Renal cortical epithelial cell (primary cell): ENCODE measurements around the gene PLXNA3. TPM values are rescaled to one million over a fixed set of nuclear protein-coding genes. Genes with fewer than 3 reads are reported as not detected.
"Not testable (repeated sequence)": the region's sequence is repeated elsewhere in the genome, so short reads cannot be mapped to it uniquely, and the experiment has no call there.

ENCODE experiments used
- DNase-seq: peaks from one replicate; pipeline ENCODE4 v3.0.0-alpha.2; 2011; ENCODE audit warnings: low read depth
- total RNA-seq: library from RNA; depleted of rRNA; stranded (reverse); fragments of >200 nt; gene quantifications from 2 replicates; pipeline ENCODE4 v1.2.3, GENCODE V29; 2014

Gene PLXNA3
- total RNA-seq, 1 donor from 2014 or later = 33.7 TPM

GRCh38 chrX:154501423-154501822, 43.3 kb downstream of the PLXNA3 start:
- not testable (repeated sequence) for DNase-seq

GRCh38 chrX:154502098-154502497, 44.0 kb downstream of the PLXNA3 start:
- no peak for DNase-seq

DNA sequence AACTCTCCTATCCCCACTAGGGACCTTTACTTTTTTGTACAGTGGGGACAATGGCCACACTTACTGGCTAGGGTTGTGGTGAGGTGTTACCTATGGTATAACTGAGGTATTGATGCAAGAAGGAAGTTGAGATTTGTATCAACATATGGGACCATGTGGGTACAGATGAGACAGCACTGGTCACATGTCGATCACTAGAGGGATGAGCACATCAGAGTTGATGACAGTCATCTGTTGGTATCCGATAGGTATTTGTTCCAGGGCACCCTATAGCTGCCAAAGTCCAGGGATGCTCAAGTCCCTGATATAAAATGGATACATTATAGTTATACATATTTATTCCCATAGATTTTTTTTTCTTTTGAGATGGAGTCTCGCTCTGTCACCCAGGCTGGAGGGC, 44.9 kb downstream of the PLXNA3 start:
- DNase-seq = no peak

DNA sequence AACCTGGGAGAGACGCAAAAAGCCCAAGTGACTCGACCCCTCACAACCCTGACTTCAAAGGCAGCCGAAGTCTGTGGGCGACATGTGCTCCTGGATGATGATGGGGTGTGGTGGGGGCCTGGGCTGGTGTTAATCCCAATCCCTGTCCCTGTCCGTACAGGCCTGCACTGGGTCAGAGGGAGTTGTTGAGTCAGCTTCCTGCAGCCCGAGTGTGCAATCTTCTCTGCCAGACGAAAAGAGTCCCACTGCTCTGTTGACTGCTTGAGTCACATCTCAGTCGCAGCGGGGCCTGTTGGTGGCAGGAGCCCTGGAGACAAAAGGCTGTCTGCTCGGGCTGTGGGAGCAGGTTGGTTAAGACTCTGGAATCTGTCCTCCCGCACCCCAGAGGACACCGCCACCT, 47.7 kb downstream of the PLXNA3 start:
- no peak for DNase-seq

GRCh38 chrX:154506483-154507332, 48.6 kb downstream of the PLXNA3 start:
- no peak for DNase-seq

DNA sequence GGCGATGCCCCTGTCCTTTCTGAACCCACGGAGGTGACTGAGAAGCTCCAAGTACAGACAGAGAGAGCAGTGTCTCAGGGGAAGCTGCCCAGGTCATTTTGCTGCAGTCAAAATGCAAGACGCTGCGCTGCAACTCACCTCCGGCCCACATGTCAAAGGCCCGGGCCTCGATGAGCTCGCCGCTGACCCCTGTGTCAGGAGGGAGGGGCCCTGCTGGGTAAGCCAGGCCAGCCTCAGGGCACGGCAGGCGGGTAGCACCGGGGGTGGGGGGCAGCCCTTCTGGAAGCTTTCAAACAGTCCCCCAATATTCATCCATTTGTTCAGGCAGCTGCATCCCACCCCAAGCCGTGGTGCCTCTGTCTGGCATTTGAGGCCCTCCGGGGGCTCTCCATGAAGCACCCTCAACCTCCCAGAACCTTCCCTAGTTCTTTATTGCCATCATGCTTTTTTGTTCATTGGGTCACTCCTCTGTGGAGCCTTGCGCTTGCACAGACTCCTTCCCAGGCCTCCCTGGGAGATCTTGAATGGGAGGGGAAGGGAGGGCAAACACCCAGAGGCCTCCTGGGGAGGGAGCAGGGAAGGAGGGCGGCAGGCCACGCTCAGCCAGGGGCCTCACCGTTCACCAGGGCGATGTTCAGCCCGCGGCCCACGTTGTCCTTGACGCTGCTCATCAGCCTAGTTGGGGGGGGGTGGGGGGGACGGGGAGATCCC, 49.7 kb downstream of the PLXNA3 start:
- no peak for DNase-seq

DNA sequence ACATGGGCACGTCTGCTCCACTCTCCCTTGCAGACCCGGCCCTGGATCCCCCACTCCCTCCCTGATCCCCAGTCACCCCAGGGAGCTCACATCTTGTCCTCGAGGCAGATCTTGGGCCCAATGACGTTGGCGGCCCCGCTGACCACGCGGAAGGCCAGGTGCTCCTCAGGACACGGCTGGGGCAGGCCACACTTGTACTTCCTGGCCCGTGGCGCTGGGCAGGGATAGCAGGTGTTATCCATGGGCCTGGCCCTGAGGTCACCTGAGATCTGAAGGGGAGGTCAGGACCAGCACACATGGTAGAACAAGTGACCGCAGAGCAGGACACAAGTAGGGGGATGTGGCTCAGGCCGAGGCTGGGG, 50.3 kb downstream of the PLXNA3 start:
- DNase-seq = no peak

DNA sequence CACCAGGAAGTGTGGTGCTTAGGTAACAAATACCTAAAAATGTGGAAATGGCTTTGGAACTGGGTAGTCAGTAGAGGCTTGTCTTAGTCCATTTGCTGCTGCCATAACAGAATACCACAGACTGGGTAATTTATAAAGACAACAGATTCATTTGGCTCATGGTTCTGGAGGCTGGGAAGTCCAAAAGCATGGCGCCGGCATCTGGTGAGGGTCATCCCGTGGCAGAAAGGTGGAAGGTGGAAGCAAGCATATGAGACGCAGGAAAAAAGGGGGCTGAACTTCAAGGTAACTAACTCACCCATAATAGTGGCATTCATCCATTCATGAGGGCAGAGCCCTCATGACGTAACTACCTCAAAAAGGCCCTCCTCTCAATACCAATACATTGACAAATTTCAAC, 51.4 kb downstream of the PLXNA3 start:
- no peak for DNase-seq

DNA sequence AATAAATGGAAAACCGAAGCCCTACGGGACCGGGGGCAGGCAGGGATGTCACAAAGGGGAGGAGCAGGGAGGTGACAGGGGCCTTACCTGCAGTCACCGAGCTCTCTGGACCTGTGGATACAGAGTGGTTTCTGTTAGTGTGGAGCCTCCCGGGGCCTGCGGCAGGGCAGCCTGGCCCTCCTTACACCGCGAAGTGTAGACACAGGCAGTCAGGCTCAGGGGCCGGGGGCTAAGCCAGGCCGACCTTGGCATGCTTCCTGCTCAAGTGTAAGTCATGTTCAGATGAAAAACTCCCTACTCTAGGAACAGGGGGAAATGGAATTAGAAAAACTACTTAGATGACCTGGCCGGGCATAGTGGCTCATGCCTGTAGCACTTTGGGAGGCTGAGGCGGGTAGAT, 53.7 kb downstream of the PLXNA3 start:
- DNase-seq = no peak

DNA sequence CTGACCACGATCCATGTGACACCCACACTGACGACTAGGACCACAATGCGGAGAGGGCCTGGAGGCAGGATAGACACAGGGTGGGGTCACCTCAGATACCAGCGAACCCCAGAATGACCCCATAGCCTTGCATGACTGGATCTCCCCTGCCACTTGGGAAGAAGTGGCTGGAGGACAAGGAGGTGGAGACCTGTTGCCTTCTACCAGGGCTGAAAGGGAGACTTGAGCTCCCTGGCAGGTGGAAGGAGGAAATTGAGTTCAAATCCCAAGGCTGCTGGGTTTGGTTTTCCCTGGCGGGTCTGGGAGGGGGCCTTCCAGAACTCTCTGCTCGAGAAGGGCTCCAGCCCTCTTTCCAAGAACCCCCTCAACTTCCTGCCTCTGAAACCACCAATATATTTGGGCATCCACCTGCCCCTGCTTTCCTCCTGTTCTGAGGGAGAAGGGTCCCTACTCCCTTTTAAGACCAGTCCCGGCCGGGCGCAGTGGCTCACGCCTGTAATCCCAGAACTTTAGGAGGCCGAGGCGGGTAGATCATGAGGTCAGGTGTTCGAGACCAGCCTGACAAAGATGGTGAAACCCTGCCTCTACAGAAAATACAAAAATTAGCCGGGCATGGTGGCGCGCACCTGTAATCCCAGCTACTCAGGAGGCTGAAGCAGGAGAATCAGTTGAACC, 54.9 kb downstream of the PLXNA3 start:
- DNase-seq = no peak

GRCh38 chrX:154513716-154514115, 55.6 kb downstream of the PLXNA3 start:
- no peak for DNase-seq

DNA sequence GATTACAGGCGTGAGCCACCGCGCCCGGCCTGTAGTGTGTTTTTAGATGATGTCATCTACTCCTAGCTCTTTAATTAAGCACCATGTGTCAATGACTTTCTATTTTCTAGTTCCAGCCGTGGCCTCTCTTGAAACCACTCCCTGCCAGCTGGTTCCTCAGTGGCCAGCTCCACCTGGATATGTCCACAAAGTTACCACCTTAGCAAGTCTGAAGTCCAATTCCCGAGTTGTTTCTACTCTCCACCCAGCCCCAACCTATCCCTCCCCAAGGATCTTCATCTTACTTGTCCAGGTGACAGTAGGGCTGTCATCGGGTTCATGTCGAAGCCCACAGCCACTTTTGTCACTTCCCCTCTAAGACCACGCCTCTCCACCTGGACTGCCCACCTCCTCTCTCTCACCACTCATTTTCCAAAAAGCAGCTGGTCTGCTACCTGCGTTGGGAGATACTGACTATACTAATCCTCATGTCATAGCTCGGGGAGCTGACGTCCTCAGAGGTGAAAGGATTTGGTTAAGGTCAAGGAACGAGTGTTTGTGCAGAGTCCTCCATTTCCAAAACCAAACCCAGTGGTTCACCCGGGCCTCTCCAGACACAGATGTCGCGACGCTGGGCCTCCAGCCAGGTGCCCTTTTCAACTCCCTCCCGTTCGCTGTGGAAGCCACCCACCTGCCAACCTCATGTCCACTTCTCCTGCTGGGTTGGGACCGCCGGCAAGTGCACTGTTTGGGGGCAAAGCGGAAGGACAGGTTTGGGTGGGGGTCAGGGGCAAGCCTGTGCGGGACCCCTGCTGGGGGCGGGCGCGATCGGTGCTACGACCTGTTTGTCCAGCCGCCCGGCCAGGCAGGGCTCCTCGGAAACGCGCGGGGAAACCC, 57.2 kb downstream of the PLXNA3 start:
- no peak for DNase-seq

- DNase-seq = peak; percentile 57
Observed at GRCh38 chrX:154515966-154516655, 58.0 kb downstream of the PLXNA3 start, which contains the start of gene FAM3A. Gene FAM3A, minus strand, starts transcription at chrX:154516232. Its CDS starts 460 bp downstream, at chrX:154515772.

DNA sequence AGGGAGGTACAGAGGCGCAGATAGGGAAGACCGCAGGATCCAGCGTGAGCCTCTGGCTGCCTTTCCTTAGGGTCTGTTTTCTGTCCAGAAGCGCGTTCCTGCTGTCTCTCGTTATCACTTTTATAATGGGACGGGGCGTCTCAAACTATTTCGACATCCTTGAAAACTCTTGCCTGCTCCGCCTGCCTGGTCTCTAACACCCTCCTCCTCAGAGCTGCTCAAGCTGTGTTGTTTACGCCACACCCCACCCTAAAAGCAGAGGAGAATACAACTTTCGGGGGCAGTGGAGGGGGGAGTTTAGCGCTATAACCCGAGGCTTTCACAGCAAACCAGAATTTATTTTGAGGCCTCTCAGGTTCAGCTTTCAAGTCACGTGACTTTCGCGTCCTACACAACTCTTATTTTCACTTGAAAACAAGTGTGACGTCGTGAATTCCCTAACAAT, 58.6 kb downstream of the PLXNA3 start:
- peak; percentile 63 for DNase-seq

DNA sequence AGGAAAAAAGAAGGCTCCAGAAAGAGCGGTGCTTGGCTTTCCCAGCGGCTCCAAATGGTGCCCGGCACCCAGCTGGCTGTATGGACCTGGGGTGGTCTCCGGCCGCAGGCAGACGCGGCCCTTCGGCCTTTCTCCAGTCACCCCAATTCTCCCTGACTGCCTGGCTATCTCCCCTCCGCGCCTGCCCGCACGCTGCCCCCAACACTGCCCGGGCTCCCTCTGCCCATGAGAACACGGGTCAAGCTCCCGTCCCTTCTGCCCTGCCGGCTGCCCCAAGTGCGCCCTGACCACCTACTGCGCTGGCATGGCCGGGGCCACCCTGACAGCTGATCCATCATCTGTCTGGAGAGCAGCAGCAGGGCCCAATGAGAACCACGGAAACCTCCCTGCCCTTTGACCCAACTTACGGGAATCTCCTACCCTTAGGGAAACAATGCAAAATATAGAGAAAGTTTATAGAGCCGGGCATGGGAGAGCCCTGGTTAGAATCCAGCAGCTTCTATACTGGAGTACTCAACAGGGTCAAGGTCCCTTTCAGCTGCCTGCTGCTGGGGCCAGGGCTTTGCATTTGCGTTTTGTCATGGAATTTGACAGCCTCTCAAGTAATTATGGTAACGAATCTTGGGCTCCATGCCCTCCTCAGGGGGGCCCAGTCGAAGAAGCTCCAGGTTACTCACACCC, 59.2 kb downstream of the PLXNA3 start:
- DNase-seq = no peak

DNA sequence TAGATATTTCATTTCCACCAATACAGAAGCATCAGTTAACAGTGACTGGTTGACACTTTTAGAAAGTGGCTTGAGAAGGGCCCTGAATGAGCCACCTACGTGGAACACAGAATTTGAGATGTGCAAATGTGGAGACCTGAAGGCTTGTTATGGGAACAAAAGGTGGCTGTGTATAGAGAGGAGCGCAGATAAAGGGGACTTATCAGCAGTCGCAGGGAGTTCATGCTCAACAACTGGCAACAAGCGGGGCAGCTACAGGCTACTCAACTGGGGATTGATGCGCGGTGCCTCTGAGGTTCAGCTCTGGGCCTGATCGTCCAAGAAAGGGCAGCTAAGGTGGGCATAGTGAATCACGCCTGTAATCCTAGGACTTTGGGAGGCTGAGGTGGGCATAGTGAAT, 61.3 kb downstream of the PLXNA3 start:
- DNase-seq = no peak

GRCh38 chrX:154525606-154526490, 67.8 kb downstream of the PLXNA3 start:
- no peak for DNase-seq

DNA sequence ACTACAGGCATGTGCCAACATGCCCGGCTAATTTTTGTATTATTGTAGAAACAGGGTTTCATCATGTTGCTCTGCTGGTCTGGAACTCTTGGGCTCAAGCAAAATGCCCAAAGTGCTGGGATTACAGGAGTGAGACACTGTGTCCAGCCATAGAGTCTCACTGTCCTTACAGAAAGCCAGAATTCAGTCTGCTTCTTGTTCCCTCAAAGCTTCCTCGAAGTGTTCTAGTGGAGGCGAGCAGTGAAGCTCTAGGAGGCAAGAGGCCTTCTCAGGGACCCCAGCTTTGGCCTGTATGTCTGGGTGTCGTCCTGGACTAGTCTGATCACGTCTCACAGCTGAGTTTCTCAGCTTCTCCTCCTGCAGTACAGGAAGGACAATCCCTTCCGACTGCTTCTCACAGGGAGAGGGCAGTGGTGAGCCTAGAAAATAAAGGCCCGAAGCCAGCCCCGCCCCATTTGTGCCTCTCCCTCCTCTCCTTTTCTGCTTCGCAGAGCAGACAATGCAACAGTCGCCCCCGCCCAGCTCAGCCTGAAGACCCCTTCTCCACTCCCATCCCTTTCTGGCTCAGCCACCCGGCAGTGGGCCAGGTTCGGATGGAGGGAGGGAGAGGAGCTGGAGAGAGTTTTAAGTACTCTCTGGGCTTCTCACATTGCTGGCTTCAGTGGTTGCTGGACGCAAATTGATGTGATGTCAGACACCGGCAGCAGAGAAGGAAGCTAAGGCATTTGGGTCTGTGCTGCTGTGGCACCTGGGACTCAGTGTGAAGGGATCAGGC, 69.0 kb downstream of the PLXNA3 start:
- DNase-seq = peak; percentile 68
